Measurements from ENCODE around the gene ZNRF3.
A peak's percentile ranks its signal among the peaks of the same experiment; 100 is the strongest.
"Not testable (repeated sequence)": the region's sequence is repeated elsewhere in the genome, so short reads cannot be mapped to it uniquely, and the experiment has no call there.

Gene ZNRF3

GRCh38 chr22:28843633-28844032, 39.7 kb upstream of the ZNRF3 start:
- no peak for TF ChIP-seq CTCF (IDR thresholded peaks at IDR 0.05; ENCODE audit: unreplicated experiment in 3 of 3)
- H3K36me3 Mint-ChIP-seq (ENCODE audit: low read depth) = peaks cover 5% of the 10 kb centered on the region

GRCh38 chr22:28844277-28844676, 39.1 kb upstream of the ZNRF3 start:
- H3K27ac Mint-ChIP-seq = peak overlapping the region in 1 of 3 experiments; percentile 49
- H3K4me1 Mint-ChIP-seq; H3K27me3 Mint-ChIP-seq (ENCODE audit: low read depth); H3K9me3 Mint-ChIP-seq; H3K4me3 Mint-ChIP-seq; H3K36me3 Mint-ChIP-seq (ENCODE audit: low read depth): not testable (repeated sequence)

More at GRCh38 chr22:28843633-28844032, 39.7 kb upstream of the ZNRF3 start:
- no peak overlapping the region for H3K27ac Mint-ChIP-seq
- H3K4me1 Mint-ChIP-seq = no peaks in the 10 kb centered on the region
- no peaks in the 10 kb centered on the region for H3K27me3 Mint-ChIP-seq (ENCODE audit: low read depth)
- H3K4me3 Mint-ChIP-seq = no peak overlapping the region
- no peaks in the 10 kb centered on the region for H3K9me3 Mint-ChIP-seq

GRCh38 chr22:28846994-28847393, 36.4 kb upstream of the ZNRF3 start:
- Mint-ChIP-seq H3K36me3 (ENCODE audit: low read depth) (peaks cover 9% of the 10 kb centered on the region), H3K27ac (peak overlapping the region in 1 of 3 experiments; percentile 18), H3K4me1 (no peaks in the 10 kb centered on the region), H3K27me3 (ENCODE audit: low read depth) (no peaks in the 10 kb centered on the region), H3K4me3 (no peak overlapping the region), H3K9me3 (no peaks in the 10 kb centered on the region)
- TF ChIP-seq CTCF (IDR thresholded peaks at IDR 0.05; ENCODE audit: unreplicated experiment in 3 of 3) = no peak

- H3K27me3 Mint-ChIP-seq (ENCODE audit: low read depth) = no peaks in the 10 kb centered on the region
- no peak overlapping the region for H3K4me3 Mint-ChIP-seq
- no peaks in the 10 kb centered on the region for H3K36me3 Mint-ChIP-seq (ENCODE audit: low read depth)
- no peaks in the 10 kb centered on the region for H3K4me1 Mint-ChIP-seq
- no peaks in the 10 kb centered on the region for H3K9me3 Mint-ChIP-seq
- TF ChIP-seq CTCF (IDR thresholded peaks at IDR 0.05; ENCODE audit: unreplicated experiment in 3 of 3) = peak; percentile 86 to 90 (median 87)
- no peak overlapping the region for H3K27ac Mint-ChIP-seq
Measured at GRCh38 chr22:28855355-28856094, 27.8 kb upstream of the ZNRF3 start.

- Mint-ChIP-seq H3K9me3 (no peaks in the 10 kb centered on the region), H3K36me3 (ENCODE audit: low read depth) (no peaks in the 10 kb centered on the region), H3K27me3 (ENCODE audit: low read depth) (no peaks in the 10 kb centered on the region), H3K4me1 (no peaks in the 10 kb centered on the region), H3K27ac (no peak overlapping the region), H3K4me3 (no peak overlapping the region)
- no peak for TF ChIP-seq CTCF (IDR thresholded peaks at IDR 0.05; ENCODE audit: unreplicated experiment in 3 of 3)
Measured at GRCh38 chr22:28856095-28856455, 27.3 kb upstream of the ZNRF3 start.

- no peak for TF ChIP-seq CTCF (IDR thresholded peaks at IDR 0.05; ENCODE audit: unreplicated experiment in 3 of 3)
- Mint-ChIP-seq H3K4me3 (no peak overlapping the region), H3K27me3 (ENCODE audit: low read depth) (no peaks in the 10 kb centered on the region), H3K9me3 (no peaks in the 10 kb centered on the region), H3K4me1 (no peaks in the 10 kb centered on the region), H3K36me3 (ENCODE audit: low read depth) (no peaks in the 10 kb centered on the region), H3K27ac (peak overlapping the region in 1 of 3 experiments; percentile 10)
Measured at GRCh38 chr22:28857288-28857687, 26.1 kb upstream of the ZNRF3 start.

Data from nephron (organoid).